HG03045 (cell line): ENCODE data around the gene MEI1.
A peak's percentile ranks its signal among the peaks of the same experiment; 100 is the strongest.
"Not testable (repeated sequence)": the region's sequence is repeated elsewhere in the genome, so short reads cannot be mapped to it uniquely, and the experiment has no call there.

Experiments used
- ATAC-seq: cut with Tn5 transposase; IDR thresholded peaks from one replicate; pipeline ENCODE4 v1.9.1; 2021; ENCODE audit warnings: mild to moderate bottlenecking, moderate library complexity; ENCODE audit not compliant: unreplicated experiment

Gene MEI1, protein sequence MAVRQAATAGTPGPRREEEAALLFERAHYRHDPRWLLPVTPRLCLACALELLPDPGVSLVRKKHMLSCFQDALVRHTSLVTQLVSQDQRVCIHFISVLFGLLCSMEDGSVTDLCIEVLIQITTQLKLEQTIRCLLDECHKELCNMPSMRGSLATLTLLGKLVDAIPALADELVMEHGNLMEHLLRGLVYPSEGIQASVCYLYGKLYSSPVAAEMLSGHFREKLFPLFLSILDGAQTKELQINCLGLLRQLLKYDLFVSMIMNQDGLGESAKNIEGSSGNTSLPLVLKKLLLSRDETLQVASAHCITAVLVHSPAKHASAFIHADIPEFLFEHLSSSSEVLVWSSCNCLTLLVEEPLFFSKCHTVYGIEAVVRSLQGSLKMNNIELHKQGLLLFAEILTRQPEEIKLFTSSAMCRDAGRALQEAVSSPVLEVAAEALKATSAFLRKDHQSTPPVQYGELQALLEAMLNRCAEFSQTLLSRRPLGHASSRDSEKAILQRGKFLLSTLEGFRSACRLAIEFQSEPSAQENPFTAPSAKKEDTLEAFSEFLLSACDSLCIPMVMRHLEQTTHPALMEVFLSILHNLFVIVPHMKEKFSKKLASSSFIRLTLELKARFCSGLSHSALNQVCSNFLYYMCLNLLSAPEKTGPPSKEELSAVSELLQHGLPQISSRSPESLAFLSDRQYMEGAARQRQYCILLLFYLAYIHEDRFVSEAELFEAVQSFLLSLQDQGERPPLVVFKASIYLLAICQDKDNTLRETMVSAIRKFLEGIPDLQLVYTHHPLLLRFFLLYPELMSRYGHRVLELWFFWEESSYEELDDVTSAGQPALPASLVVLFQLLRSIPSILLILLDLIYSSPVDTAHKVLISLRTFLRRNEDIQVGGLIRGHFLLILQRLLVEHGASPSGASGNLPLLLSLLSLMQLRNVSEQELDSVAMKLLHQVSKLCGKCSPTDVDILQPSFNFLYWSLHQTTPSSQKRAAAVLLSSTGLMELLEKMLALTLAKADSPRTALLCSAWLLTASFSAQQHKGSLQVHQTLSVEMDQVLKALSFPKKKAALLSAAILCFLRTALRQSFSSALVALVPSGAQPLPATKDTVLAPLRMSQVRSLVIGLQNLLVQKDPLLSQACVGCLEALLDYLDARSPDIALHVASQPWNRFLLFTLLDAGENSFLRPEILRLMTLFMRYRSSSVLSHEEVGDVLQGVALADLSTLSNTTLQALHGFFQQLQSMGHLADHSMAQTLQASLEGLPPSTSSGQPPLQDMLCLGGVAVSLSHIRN

DNA sequence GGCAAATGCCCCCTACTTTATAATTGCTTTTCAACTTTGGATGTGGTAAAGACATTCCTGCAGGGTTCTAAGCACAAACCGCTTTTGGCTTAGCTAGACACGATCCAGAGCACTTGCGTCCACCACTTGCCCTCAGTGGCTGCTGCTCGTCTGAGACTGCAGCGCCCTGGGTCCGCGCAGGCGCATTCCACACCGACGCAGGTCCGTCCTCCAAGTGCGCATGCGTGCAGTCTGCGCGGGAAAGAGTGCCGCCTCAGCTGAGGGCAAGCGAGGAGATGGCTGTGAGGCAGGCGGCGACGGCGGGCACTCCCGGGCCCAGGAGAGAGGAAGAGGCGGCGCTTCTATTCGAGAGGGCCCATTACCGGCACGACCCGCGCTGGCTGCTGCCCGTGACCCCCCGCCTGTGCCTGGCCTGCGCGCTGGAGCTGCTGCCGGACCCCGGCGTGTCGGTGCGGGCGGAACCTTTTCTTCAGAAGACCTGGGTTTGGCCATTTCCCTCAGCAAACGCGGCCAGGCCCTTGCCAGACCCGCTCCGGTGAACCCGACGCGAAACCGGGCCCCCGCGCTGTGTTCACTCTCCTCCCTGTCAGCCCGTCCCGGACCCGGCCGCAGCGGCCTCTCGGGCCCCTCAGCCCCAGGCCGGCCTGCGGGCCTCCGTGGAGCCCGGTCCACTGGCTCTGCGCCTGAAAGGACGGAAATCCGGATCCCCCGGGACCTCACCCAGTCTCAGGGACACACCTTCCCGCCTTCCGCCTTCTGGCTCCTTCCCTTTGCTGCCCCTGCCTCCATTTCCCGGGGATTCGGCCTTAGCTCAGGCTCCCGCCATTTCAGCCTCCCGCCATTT lies at the start of gene MEI1:
Gene MEI1 (plus strand): TSS at position 240 of the 844 bp plus-strand sequence. CDS start 36 bp downstream, at position 276.
- ATAC-seq, result peak; percentile 47

DNA sequence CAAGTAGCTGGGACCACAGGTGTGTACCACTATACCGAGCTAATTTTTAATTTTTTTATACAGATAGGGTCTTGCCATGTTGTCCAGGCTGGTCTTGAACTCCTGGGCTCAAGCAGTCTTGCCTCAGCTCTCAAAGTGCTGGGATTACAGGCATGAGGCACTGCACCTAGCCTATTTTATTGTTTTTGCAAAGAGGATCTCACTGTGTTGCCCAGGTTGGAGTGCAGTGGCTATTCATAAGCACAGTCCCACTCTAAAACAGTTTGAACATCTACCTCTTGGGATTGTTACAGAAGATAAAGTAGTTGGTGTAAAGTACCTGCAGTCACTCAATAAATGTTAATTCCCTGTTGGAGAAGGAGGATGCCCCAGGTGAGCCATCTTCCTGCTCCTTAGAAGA lies 49.1 kb upstream of the MEI1 start:
- ATAC-seq, result no peak

DNA sequence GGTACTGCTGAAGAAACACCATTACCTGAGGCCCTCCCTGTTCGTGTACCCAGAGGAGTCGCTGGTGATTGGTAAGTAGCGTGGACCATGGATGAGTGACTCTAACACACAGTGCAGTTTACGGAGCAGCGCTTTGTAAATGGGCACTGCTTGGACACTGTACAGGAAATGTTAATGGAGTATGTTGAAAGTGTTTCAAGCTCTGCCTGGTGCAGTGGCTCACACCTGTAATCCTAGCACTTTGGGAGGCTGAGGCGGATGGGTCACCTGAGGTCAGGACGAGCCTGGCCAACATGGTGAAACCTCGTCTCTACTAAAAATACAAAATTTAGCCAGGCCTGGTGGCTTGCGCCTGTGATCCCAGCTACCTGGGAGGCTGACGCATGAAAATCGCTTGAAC lies 48.5 kb upstream of the MEI1 start:
- ATAC-seq, result no peak

DNA sequence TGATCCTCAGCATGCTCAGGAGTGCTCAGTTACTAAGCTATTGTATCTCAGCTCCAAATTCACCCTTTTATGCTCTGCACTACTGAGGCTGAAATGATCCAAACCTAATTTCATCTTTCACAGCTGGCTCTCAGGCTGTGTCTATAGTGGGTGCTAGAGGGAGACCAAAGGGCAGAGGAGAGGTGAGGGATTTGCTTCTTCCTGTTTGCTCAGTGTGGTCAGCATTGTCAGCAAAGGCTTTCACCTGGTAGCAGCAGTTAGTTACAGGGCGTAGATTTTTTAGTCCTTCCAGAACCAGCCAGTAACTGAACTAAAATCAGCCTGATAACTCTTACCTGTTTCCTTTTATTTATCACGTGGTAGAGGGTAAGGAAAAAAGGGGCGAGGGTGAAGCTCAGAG lies 45.0 kb upstream of the MEI1 start:
- ATAC-seq, result no peak

DNA sequence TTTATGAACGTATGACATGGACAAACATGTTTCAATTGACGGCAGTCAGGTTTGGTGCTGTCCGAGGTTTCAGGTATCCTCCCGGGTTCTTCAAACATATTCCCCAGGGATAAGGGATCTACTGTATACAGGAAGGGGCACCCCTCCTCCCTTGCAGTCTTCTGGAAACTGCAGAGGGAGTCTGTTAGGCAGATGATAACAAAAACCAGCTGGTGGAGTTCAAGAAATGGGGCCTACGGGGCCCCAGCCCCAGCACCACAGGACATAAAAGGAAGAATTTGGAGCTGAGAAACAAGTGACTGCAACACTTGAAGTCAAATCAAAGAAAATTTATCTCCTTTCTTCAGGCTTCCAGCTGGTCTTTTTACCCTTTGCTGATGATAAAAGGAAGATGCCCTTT lies 42.7 kb upstream of the MEI1 start:
- ATAC-seq, result no peak

DNA sequence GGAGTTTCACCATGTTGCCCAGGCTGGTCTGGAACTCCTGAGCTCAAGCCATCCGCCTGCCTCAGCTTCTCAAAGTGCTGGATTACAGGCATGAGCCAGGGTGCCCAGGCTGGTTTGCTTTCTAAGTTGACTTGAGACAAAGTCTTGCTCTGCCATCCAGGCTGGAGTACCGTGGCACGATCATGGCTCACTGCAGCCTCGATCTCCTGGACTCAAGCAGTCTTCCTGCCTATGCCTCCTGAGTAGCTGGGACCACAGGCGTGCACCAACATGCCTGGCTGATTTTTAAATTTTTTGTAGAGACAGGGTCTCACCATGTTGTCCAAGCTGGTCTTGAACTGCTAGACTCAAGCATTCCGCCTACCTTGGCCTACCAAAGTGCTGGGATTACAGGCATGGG lies 41.6 kb upstream of the MEI1 start:
- ATAC-seq, result no peak

DNA sequence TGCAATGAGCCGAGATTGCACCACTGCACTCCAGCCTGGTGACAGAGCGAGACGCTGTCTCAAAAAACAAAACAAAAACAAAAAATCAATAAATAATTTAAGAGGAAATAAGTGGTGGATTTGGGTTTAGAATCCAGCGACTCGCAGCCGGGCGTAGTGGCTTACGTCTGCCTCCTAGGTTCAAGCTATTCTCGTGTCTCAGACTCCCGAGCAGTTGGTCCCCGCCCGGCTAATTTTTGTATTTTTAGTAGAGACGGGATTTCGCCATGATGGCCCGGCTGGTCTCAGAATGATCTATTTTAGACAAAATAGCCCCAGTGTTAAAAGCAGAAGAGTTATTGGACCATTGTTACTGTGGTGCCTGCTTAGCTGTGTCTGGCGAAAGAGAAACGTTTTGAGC lies 40.4 kb upstream of the MEI1 start:
- no peak for ATAC-seq

DNA sequence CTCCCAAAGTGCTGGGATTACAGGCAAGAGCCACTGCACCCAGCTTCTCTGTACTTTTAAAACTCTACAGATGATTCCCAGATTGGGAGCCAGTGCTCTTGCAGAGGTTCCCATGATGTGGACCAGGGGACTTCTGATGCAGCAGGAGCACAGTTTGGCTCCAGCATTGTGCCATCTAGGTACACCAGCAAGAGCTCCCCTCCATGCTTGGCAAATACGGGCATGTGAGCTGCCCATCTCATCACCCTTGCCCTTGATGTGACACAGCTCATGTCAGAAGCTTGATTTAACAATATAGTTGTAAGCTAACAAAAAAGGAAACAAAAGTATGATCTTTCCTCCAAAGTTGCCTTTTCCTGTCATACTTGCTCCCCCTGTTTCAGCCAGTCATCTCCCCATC lies 39.4 kb upstream of the MEI1 start:
- ATAC-seq, result no peak

DNA sequence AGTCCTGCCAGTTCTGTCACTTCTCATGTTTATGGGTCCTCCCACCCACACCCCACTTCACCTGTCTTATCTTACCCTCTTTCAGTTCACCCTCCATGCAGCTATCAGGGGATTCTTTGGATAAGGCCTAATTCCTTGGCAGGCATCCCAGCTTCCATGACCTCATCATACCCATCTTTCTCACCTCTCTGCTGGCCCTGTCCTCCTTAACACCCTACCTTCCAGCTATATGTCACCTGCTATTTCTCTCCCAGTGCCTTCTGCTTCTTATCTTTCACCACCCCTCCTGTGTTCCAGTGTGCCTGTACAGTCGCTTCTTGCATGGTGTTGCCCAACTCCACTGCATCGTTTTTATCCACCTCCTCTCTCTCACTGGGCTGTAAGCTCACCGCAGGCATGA lies 38.9 kb upstream of the MEI1 start:
- no peak for ATAC-seq

DNA sequence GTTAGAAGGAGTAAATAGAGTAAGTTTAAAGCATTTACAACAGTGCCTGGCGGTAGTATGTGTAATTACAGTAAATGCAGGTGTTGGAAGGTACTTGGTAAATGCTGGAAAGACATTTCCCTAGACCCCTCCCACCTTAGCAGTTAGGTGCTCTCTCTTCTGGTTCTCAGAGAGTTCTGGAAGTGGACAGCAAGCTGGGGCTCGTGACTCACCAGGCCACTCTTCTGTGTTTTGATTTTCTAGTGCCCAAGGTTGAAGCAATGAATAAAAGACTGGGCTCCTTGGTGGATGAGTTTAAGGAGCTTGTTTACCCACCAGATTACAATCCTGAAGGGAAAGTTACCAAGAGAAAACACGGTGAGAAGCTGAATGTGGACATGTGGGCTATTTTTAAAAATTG lies 38.2 kb upstream of the MEI1 start:
- ATAC-seq, result no peak

DNA sequence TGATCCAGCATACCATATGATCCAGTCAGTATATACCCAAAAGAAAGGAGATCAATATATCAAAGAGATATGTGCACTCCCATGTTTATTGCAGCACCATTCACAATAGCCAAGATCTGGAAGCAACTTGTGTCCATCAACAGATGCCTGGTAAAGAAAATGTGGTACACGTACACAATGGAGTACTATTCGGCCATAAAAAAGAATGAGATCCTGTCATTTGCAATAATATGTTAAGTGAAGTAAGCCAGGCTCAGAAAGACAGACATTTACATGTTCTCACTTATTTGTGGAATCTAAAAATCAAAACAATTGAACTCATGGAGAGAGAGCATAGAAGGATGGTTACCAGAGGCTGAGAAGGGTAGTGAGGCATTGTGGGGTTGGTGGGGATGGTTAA lies 37.6 kb upstream of the MEI1 start:
- ATAC-seq, result no peak

DNA sequence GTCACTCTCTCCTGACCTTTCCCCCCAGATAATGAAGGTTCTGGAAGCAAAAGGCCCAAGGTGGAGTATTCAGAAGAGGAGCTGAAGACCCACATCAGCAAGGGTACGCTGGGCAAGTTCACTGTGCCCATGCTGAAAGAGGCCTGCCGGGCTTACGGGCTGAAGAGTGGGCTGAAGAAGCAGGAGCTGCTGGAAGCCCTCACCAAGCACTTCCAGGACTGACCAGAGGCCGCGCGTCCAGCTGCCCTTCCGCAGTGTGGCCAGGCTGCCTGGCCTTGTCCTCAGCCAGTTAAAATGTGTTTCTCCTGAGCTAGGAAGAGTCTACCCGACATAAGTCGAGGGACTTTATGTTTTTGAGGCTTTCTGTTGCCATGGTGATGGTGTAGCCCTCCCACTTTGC lies 35.7 kb upstream of the MEI1 start:
- ATAC-seq, result not testable (repeated sequence)

DNA sequence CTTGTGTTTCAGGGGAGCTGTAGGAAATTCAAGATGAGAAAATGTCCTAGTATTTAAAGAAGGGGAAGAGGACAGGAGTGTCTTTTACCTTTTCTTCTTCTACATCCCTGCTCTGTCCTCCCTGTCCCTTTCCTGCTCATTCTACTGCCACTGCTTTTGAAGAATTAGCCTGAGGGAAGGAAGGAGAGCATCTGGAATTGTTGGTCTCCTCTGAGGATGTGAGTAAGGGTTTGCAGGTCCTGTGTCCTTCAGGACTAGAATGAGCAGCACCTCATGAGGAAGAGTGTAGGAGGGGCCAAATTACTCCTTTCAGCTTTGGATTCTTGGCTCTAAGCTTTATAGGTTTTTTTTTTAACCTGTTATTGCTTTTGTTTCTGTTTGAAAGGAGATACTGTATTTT lies 34.8 kb upstream of the MEI1 start:
- ATAC-seq, result no peak

DNA sequence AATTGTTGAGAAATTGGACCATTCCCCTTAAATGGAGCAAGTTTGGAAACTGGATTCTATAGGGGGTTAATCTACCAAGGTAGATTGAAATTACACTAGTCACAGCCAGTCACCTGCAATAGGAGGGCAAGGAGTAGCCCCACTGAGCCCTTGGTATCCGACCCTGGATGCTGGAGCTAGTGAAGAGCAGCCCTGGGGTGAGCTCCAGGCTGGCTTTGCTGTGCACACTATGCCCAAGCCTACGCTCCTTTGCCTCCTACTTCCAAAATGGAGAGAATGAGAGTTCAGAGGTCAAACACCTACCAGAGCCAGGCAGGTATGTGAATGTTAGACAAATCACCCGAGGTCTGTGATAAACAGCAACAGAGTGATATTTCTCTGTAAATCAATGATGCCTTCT lies 34.4 kb upstream of the MEI1 start:
- ATAC-seq, result no peak

DNA sequence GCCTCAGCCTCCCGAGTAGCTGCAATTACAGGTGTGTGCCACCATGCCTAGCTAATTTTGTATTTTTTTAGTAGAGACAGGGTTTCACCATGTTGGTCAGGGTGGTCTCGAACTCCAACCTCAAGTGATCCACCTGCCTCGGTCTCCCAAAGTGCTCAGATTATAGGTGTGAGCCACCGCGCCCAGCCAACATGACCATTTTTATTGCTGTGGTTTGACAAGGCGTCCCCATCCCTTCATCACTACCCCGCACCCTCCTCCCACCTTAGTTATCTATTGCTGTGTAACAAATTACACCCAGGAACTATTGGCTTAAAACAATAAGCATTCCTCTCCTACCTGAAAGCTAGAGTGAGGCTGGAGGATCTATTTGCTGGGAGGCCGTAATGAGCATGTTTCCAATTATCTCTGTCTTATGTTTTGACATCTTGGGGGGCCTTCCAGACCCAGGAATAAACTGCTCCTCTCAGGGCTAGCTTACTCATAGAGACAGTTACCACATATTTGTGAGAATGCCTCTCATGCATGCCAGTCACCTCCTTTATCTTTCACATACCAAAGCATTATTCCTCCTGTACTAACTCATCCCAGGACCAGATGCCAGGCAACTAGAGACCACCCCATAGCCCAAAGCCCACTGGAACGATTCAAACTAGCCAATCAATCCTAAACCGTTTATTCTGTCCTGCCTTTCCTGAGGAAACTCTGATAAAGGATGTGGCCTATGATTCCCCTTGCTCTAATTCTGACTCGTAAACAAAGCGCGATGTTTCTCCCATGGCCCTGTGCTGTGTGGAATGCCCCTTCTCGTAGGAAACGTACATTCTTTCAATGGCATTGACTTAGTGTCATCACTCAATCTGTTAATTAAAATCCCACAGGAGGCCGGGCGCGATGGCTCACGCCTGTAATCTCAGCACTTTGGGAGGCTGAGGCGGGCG lies 30.1 kb upstream of the MEI1 start:
- no peak for ATAC-seq

DNA sequence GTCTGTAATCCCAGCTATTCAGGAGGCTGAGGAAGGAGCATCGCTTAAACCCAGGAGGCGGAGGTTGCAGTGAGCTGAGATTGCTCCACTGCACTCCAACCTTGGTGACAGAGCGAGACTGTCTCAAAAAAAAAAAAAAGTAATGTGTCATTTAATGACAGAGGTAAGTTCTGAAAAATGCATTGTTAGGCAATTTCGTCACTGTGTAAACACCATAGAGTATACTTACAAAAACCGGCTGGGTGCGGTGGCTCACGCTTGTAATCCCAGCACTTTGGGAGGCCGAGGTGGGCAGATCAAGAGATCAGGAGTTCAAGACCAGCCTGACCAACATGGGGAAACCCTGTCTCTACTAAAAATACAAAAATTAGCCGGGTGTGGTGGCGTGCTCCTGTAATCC lies 27.2 kb upstream of the MEI1 start:
- not testable (repeated sequence) for ATAC-seq

DNA sequence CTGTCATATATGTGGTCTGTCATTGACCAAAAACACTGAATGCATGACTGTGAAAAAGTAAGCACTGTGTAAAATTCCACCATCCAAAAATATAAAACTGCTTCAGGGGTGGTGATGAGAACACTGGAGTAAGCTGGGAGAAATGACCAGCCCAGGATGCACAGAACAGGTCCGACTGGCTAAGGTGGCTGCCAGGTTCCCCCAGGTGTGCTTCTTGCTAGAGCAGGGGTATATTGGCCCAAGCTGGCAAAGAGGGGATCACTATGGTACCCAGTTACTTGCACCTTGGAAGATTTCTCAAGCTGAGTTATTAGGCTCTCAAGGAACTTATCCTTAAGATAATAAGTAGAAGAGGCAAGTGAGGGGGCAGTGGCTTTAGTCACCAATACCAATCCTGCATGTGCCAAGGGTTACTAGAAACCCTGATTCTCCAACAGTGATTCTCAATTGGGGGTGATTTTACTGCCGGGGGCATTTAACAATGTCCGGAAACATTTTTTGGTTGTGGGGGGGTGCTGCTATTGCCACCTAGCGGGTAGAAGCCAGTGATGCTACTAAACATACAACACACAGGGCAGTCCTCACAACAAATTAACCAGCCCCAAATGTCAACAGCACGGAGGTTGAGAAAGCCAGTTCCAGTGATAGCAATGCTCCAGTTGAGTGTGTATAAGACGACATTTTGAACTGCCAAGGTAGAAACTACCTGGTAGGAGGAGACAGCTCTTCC lies 26.4 kb upstream of the MEI1 start:
- no peak for ATAC-seq

DNA sequence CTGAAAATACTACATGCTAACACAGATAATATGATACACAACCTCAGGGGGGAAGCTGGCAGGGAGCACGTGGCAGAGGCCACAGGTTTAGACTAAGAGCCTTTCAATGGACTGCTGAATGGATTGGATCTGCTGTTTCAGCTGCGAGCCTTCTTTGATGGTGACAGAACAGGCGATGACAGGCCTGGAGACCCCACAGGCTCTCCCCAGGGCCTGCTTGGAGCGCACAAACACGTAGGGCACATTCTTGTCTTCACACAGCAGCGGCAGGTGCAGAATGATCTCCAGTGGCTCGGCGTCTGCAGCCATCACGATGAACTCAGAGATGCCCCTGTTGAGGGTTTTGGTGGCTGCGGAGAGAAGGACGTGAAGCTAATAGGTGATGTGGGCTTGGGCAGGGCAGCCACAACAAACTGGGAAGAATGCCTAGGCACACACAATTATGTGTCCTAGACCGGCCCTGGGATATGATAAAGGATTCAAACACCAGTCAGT lies 24.4 kb upstream of the MEI1 start:
- ATAC-seq, result no peak
